Measurements from ENCODE around the gene ZC3H4. TPM values are rescaled to one million over a fixed set of nuclear protein-coding genes. Genes with fewer than 3 reads are reported as not detected.
A peak's percentile ranks its signal among the peaks of the same experiment; 100 is the strongest.

Gene ZC3H4
- total and polyA plus RNA-seq, 9 of the 15 experiments (the other 6 are each of a cell fraction or from before 2014, with no cell fraction given), result 2.2 to 75.6 (median 18.3) TPM

DNA sequence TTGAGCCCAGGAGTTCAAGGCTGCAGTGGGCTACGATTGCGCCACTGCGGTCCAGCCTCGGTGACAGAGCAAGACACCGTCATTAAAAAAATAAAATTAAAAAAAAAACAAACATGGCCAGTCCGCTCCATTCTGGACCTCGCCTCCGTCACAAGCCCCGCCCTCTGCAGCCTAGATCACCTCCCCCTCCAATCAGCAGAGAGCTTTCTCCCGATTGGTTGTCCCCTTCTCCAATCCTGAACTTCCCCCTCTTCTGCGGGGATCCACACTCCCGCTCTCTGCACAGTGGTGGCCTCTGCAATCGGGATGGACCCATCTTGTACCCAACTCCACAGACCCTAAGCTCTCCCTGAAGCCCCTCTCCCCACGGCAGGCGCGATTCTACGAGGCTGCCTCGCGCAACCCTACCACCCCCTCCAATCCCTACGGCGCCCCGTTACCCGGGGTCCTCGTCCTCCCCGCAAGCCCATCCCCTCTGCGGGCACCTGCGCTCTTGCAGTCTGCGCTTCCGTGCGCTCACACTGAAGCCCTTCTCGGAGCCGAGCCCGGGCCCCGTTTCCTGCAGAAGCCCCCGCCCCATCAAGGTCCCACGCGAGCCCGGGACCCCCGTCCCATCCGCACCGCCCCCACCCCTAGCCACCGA is 65.7 kb downstream of the ZC3H4 start (continued):
- TF ChIP-seq PHTF2 (CRISPR knock-in tag; IDR thresholded peaks at IDR 0.05) (no peak), PHB (CRISPR knock-in tag; IDR thresholded peaks at IDR 0.05) (no peak), ZNF143 (CRISPR knock-in tag; IDR thresholded peaks at IDR 0.05) (no peak), RBM25 (IDR thresholded peaks at IDR 0.05; ENCODE audit: low read depth, low read length, severe bottlenecking) (peak; percentile 20), PHF20 (IDR thresholded peaks at IDR 0.05; ENCODE audit: partially characterized antibody) (no peak), ATF7 (IDR thresholded peaks at IDR 0.05) (no peak), RHOXF2B (CRISPR knock-in tag; conservative IDR thresholded peaks at IDR 0.05) (no peak), BCOR (IDR thresholded peaks at IDR 0.05) (no peak), CBX3 (IDR thresholded peaks at IDR 0.05; ENCODE audit: borderline replicate concordance in 1 of 2, low read length in 2 of 2) (0 out of 3 replicates have a peak, but pooled peaks of 1 of the 2 experiments have one; percentile 27), RFX1 (IDR thresholded peaks at IDR 0.05) (no peak), GABPB2 (CRISPR knock-in tag; conservative IDR thresholded peaks at IDR 0.05) (no peak), SIN3B (IDR thresholded peaks at IDR 0.05; ENCODE audit: low read depth) (peak; percentile 64; the same call in 1 of the 2 replicates), TEAD2 (tag; IDR thresholded peaks at IDR 0.05) (no peak), TEAD4 (IDR thresholded peaks at IDR 0.05; ENCODE audit: low read length) (0 out of 2 replicates have a peak, but pooled peaks have one; percentile 19), TEAD4 (CRISPR knock-in tag; IDR thresholded peaks at IDR 0.05; ENCODE audit: borderline replicate concordance) (no peak), SPI1 (IDR thresholded peaks at IDR 0.05; ENCODE audit: borderline replicate concordance, low read depth, low read length) (no peak), HEY1 (CRISPR knock-in tag; IDR thresholded peaks at IDR 0.05; ENCODE audit: borderline replicate concordance) (no peak), ETV6 (IDR thresholded peaks at IDR 0.05; ENCODE audit: borderline replicate concordance in 1 of 2, low read depth in 2 of 2, low read length in 1 of 2) (no peak), ETV6 (CRISPR knock-in tag; IDR thresholded peaks at IDR 0.05; ENCODE audit: borderline replicate concordance) (no peak), MCM2 (IDR thresholded peaks at IDR 0.05; ENCODE audit: low read depth) (no peak), FOXP1 (CRISPR knock-in tag; IDR thresholded peaks at IDR 0.05) (peak; percentile 23; the same call in 1 of the 2 replicates)
- TF ChIP-seq, protein P1, sequence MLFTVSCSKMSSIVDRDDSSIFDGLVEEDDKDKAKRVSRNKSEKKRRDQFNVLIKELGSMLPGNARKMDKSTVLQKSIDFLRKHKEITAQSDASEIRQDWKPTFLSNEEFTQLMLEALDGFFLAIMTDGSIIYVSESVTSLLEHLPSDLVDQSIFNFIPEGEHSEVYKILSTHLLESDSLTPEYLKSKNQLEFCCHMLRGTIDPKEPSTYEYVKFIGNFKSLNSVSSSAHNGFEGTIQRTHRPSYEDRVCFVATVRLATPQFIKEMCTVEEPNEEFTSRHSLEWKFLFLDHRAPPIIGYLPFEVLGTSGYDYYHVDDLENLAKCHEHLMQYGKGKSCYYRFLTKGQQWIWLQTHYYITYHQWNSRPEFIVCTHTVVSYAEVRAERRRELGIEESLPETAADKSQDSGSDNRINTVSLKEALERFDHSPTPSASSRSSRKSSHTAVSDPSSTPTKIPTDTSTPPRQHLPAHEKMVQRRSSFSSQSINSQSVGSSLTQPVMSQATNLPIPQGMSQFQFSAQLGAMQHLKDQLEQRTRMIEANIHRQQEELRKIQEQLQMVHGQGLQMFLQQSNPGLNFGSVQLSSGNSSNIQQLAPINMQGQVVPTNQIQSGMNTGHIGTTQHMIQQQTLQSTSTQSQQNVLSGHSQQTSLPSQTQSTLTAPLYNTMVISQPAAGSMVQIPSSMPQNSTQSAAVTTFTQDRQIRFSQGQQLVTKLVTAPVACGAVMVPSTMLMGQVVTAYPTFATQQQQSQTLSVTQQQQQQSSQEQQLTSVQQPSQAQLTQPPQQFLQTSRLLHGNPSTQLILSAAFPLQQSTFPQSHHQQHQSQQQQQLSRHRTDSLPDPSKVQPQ (CRISPR knock-in tag; IDR thresholded peaks at IDR 0.05; ENCODE audit: borderline replicate concordance), result no peak
- TF ChIP-seq, protein P2, sequence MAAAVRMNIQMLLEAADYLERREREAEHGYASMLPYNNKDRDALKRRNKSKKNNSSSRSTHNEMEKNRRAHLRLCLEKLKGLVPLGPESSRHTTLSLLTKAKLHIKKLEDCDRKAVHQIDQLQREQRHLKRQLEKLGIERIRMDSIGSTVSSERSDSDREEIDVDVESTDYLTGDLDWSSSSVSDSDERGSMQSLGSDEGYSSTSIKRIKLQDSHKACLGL (CRISPR knock-in tag; IDR thresholded peaks at IDR 0.05; ENCODE audit: borderline replicate concordance, poor library complexity, severe bottlenecking), result no peak
- TF ChIP-seq, protein P3, sequence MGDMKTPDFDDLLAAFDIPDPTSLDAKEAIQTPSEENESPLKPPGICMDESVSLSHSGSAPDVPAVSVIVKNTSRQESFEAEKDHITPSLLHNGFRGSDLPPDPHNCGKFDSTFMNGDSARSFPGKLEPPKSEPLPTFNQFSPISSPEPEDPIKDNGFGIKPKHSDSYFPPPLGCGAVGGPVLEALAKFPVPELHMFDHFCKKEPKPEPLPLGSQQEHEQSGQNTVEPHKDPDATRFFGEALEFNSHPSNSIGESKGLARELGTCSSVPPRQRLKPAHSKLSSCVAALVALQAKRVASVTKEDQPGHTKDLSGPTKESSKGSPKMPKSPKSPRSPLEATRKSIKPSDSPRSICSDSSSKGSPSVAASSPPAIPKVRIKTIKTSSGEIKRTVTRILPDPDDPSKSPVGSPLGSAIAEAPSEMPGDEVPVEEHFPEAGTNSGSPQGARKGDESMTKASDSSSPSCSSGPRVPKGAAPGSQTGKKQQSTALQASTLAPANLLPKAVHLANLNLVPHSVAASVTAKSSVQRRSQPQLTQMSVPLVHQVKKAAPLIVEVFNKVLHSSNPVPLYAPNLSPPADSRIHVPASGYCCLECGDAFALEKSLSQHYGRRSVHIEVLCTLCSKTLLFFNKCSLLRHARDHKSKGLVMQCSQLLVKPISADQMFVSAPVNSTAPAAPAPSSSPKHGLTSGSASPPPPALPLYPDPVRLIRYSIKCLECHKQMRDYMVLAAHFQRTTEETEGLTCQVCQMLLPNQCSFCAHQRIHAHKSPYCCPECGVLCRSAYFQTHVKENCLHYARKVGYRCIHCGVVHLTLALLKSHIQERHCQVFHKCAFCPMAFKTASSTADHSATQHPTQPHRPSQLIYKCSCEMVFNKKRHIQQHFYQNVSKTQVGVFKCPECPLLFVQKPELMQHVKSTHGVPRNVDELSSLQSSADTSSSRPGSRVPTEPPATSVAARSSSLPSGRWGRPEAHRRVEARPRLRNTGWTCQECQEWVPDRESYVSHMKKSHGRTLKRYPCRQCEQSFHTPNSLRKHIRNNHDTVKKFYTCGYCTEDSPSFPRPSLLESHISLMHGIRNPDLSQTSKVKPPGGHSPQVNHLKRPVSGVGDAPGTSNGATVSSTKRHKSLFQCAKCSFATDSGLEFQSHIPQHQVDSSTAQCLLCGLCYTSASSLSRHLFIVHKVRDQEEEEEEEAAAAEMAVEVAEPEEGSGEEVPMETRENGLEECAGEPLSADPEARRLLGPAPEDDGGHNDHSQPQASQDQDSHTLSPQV (IDR thresholded peaks at IDR 0.05), result no peak
